ENCODE results near the gene AKR1D1. TPM values are rescaled to one million over a fixed set of nuclear protein-coding genes. Genes with fewer than 3 reads are reported as not detected.

The AKR1D1 gene
- total RNA-seq (0.28 TPM in 1 of 2 replicates, not detected in the other), polyA plus RNA-seq (0.18 TPM in 1 of 2 replicates, not detected in the other)

- Histone ChIP-seq H3K27me3 (no peaks in the 10 kb centered on the region), H3K4me3 (no peak within 1 kb of the TSS), H3K36me3 (no peaks in the 10 kb centered on the region), H3K4me1 (ENCODE audit: low read depth) (no peaks in the 10 kb centered on the region), H3K27ac (no peak within 1 kb of the TSS), H3K9me3 (ENCODE audit: low read depth) (no peaks in the 10 kb centered on the region)
- TF ChIP-seq CTCF (IDR thresholded peaks at IDR 0.05; ENCODE audit: low read depth, low read length) = no peak
- no peak for DNase-seq (ENCODE audit: low read depth in 1 of 2, low spot score in 1 of 2)
These were observed at the start of gene AKR1D1 for GRCh38 chr7:138076196-138076595. AKR1D1 (plus strand) TSS chr7:138076459; CDS start chr7:138076519, 60 bp downstream.

GRCh38 chr7:138027100-138027499 is 49.2 kb upstream of the AKR1D1 start:
- no peak overlapping the region for H3K4me3 ChIP-seq
- no peaks in the 10 kb centered on the region for H3K9me3 ChIP-seq (ENCODE audit: low read depth)
- H3K27ac ChIP-seq = no peak overlapping the region
- H3K27me3 ChIP-seq = no peaks in the 10 kb centered on the region
- TF ChIP-seq CTCF (IDR thresholded peaks at IDR 0.05; ENCODE audit: low read depth, low read length) = no peak
- no peak for DNase-seq (ENCODE audit: low read depth in 1 of 2, low spot score in 1 of 2)
- H3K36me3 ChIP-seq = no peaks in the 10 kb centered on the region
- no peaks in the 10 kb centered on the region for H3K4me1 ChIP-seq (ENCODE audit: low read depth)

- Histone ChIP-seq H3K4me1 (ENCODE audit: low read depth) (no peaks in the 10 kb centered on the region), H3K36me3 (no peaks in the 10 kb centered on the region), H3K4me3 (no peak overlapping the region), H3K27me3 (no peaks in the 10 kb centered on the region), H3K9me3 (ENCODE audit: low read depth) (no peaks in the 10 kb centered on the region), H3K27ac (no peak overlapping the region)
- no peak for TF ChIP-seq CTCF (IDR thresholded peaks at IDR 0.05; ENCODE audit: low read depth, low read length)
- no peak for DNase-seq (ENCODE audit: low read depth in 1 of 2, low spot score in 1 of 2)
These were observed 47.1 kb upstream of the AKR1D1 start for GRCh38 chr7:138029126-138029525.

GRCh38 chr7:138029941-138030340 is 46.3 kb upstream of the AKR1D1 start:
- Histone ChIP-seq H3K27ac (no peak overlapping the region), H3K4me1 (ENCODE audit: low read depth) (no peaks in the 10 kb centered on the region), H3K9me3 (ENCODE audit: low read depth) (no peaks in the 10 kb centered on the region), H3K36me3 (no peaks in the 10 kb centered on the region), H3K4me3 (no peak overlapping the region), H3K27me3 (no peaks in the 10 kb centered on the region)
- no peak for TF ChIP-seq CTCF (IDR thresholded peaks at IDR 0.05; ENCODE audit: low read depth, low read length)
- DNase-seq (ENCODE audit: low read depth in 1 of 2, low spot score in 1 of 2) = peak in 1 of 2 donors; percentile 7

- no peaks in the 10 kb centered on the region for H3K9me3 ChIP-seq (ENCODE audit: low read depth)
- no peaks in the 10 kb centered on the region for H3K4me1 ChIP-seq (ENCODE audit: low read depth)
- no peaks in the 10 kb centered on the region for H3K27me3 ChIP-seq
- peak in 1 of 2 donors; percentile 16 for DNase-seq (ENCODE audit: low read depth in 1 of 2, low spot score in 1 of 2)
- no peak overlapping the region for H3K4me3 ChIP-seq
- no peak for TF ChIP-seq CTCF (IDR thresholded peaks at IDR 0.05; ENCODE audit: low read depth, low read length)
- no peaks in the 10 kb centered on the region for H3K36me3 ChIP-seq
- no peak overlapping the region for H3K27ac ChIP-seq
These were observed 45.4 kb upstream of the AKR1D1 start for GRCh38 chr7:138030679-138031351.

Data from cardiac muscle cell (in vitro differentiated cells and primary cell).